GM12878 (cell line): ENCODE results near the gene NDN. TPM values are rescaled to one million over a fixed set of nuclear protein-coding genes. Genes with fewer than 3 reads are reported as not detected.

Experiments
- ATAC-seq: fragments of 200-7000 bp; cut with Tn5 transposase; 3 replicates; pipeline ENCODE4 v1.9.1; 2020; ENCODE audit warnings: mild to moderate bottlenecking, moderate library complexity
- BruUV-seq: library from RNA; stranded (reverse); fragments of 400-500 nt; replicated peaks from 2 replicates; lab custom pipeline; 2021; lab: Mats Ljungman, UMichigan
- CTCF ChIA-PET: fragments of 300-600 bp; sonication (Branson Sonifier 250); formaldehyde crosslinking; extraction: SDS; loops from one replicate; lab custom pipeline; 2021; ENCODE audit warnings: inconsistent platforms; lab: Yijun Ruan, JAX
- POLR2A ChIA-PET: fragments of 350-600 bp; formaldehyde crosslinking; extraction: SDS; loops from one replicate; lab custom pipeline; 2021; ENCODE audit warnings: inconsistent platforms; lab: Charles Lee
- RAD21 ChIA-PET: fragments of 300-600 bp; sonication (Branson Sonifier 250); formaldehyde crosslinking; loops from one replicate; lab custom pipeline; 2023; ENCODE audit warnings: antibody characterized with exemption; ENCODE audit not compliant: unreplicated experiment; lab: Charles Lee
- SMC1A ChIA-PET: fragments of 300-600 bp; sonication (Branson Sonifier 250); formaldehyde crosslinking; loops from one replicate; lab custom pipeline; 2023; ENCODE audit not compliant: unreplicated experiment, uncharacterized antibody; lab: Charles Lee
- DNase-seq: peaks from one replicate; pipeline ENCODE4 v3.0.0-alpha.2; 2011; ENCODE audit warnings: low read depth, low spot score
- FAIRE-seq: peaks from 3 replicates; lab custom pipeline; 2011; peaks lifted over from hg19 to GRCh38; lab: Jason Lieb, UNC
- H2AFZ ChIP-seq: 2 replicates; pipeline ENCODE4 v1.6.0; 2011; ENCODE audit warnings: low read depth, low read length, control low read depth; ENCODE audit not compliant: control insufficient read depth
- H3K27ac ChIP-seq: 2 replicates; pipeline ENCODE4 v1.5.1; 2011; ENCODE audit warnings: control low read depth; ENCODE audit not compliant: control insufficient read depth, insufficient read depth
- H3K27me3 ChIP-seq, 2 experiments: replicated peaks in 1 of 2; 2 replicates each; pipeline versions ENCODE4 v1.6.0 to v1.6.1; 2011; ENCODE audit warnings: low read length in 1 of 2; ENCODE audit not compliant: control insufficient read depth in 2 of 2, insufficient read depth in 2 of 2
- H3K36me3 ChIP-seq, 2 experiments: 2 replicates each; pipeline ENCODE4 v1.5.1; 2011; ENCODE audit warnings: low read length in 1 of 2; ENCODE audit not compliant: control insufficient read depth in 2 of 2, insufficient read depth in 2 of 2
- H3K4me1 ChIP-seq: 2 replicates; pipeline ENCODE4 v1.6.1; 2011; ENCODE audit warnings: mild to moderate bottlenecking, low read length, moderate library complexity, mixed read lengths; ENCODE audit not compliant: control insufficient read depth, insufficient read depth
- H3K4me2 ChIP-seq: 2 replicates; pipeline ENCODE4 v1.6.0; 2011; ENCODE audit warnings: control low read depth; ENCODE audit not compliant: control insufficient read depth, insufficient read depth
- H3K4me3 ChIP-seq: fragments of 200-600 bp; sonication (generic); 2 replicates; pipeline ENCODE4 v1.5.1; 2016
- H3K79me2 ChIP-seq: 2 replicates; pipeline ENCODE4 v1.6.0; 2011; ENCODE audit warnings: low read length; ENCODE audit not compliant: control insufficient read depth, insufficient read depth
- H3K9ac ChIP-seq: 2 replicates; pipeline ENCODE4 v1.8.0; 2011; ENCODE audit warnings: low read length, control low read depth, mixed read lengths; ENCODE audit not compliant: control insufficient read depth, insufficient read depth
- H3K9me3 ChIP-seq: replicated peaks from 3 replicates; pipeline ENCODE4 v1.5.1; 2011; ENCODE audit warnings: mild to moderate bottlenecking, low read length; ENCODE audit not compliant: control insufficient read depth, insufficient read depth
- H4K20me1 ChIP-seq: 2 replicates; pipeline ENCODE4 v1.6.0; 2011; ENCODE audit not compliant: control insufficient read depth, insufficient read depth
- BRCA1 ChIP-seq: IDR thresholded peaks from 2 replicates; pipeline ENCODE4 v1.6.1; 2011; ENCODE audit warnings: low read depth, low read length, improper control_type of control experiment
- CBX5 ChIP-seq: sonication (generic); IDR thresholded peaks from 2 replicates; pipeline ENCODE4 v1.6.1; 2016; ENCODE audit warnings: low read depth, moderate library complexity, mild to moderate bottlenecking, inconsistent platforms
- CHD2 ChIP-seq: IDR thresholded peaks from 2 replicates; pipeline ENCODE4 v1.6.1; 2011; ENCODE audit warnings: low read depth, low read length, improper control_type of control experiment, borderline replicate concordance
- CREB1 ChIP-seq: IDR thresholded peaks from 2 replicates; pipeline ENCODE4 v1.6.1; 2012; ENCODE audit warnings: low read depth, mild to moderate bottlenecking, inconsistent platforms
- EED ChIP-seq: sonication (generic); IDR thresholded peaks from 2 replicates; pipeline ENCODE4 v1.6.1; 2016; ENCODE audit warnings: antibody characterized with exemption, low read depth
- FOXK2 ChIP-seq: fragments of 450-650 bp; IDR thresholded peaks from 2 replicates; pipeline ENCODE4 v1.6.1; 2017; ENCODE audit warnings: mild to moderate bottlenecking, moderate library complexity
- JUND ChIP-seq: IDR thresholded peaks from 2 replicates; pipeline ENCODE4 v1.6.1; 2012; ENCODE audit warnings: low read depth, mild to moderate bottlenecking, low read length, improper control_type of control experiment, moderate library complexity
- LARP7 ChIP-seq: fragments of 450-650 bp; IDR thresholded peaks from 2 replicates; pipeline ENCODE4 v1.6.1; 2017; ENCODE audit warnings: mild to moderate bottlenecking
- NBN ChIP-seq: fragments of 450-650 bp; IDR thresholded peaks from 2 replicates; pipeline ENCODE4 v1.6.1; 2016
- PML ChIP-seq: IDR thresholded peaks from 2 replicates; pipeline ENCODE4 v1.6.1; 2012; ENCODE audit warnings: low read length, inconsistent platforms
- RFX5 ChIP-seq: IDR thresholded peaks from 2 replicates; pipeline ENCODE4 v1.6.1; 2011; ENCODE audit warnings: low read depth, low read length, improper control_type of control experiment
- SP1 ChIP-seq: IDR thresholded peaks from one replicate; pipeline ENCODE4 v1.6.1; 2011; ENCODE audit warnings: low read depth, low read length
- SREBF1 ChIP-seq: IDR thresholded peaks from 2 replicates; pipeline ENCODE4 v1.6.1; 2012; ENCODE audit warnings: mild to moderate bottlenecking, low read length
- STAT1 ChIP-seq: fragments of 450-650 bp; conservative IDR thresholded peaks from 2 replicates; pipeline ENCODE4 v1.6.1; 2014; ENCODE audit warnings: antibody characterized with exemption, mild to moderate bottlenecking
- STAT3 ChIP-seq: IDR thresholded peaks from 2 replicates; pipeline ENCODE4 v1.6.1; 2011; ENCODE audit warnings: low read depth, low read length, improper control_type of control experiment
- SUPT20H ChIP-seq: IDR thresholded peaks from 2 replicates; pipeline ENCODE4 v1.6.1; 2011; ENCODE audit warnings: low read depth, mild to moderate bottlenecking, low read length, moderate library complexity, borderline replicate concordance; ENCODE audit not compliant: control insufficient read depth
- ZBED1 ChIP-seq: IDR thresholded peaks from 2 replicates; pipeline ENCODE4 v1.6.1; 2016; ENCODE audit warnings: borderline replicate concordance
- ZZZ3 ChIP-seq: IDR thresholded peaks from 2 replicates; pipeline ENCODE4 v1.6.1; 2011; ENCODE audit warnings: low read depth; ENCODE audit not compliant: control insufficient read depth, insufficient read length
- WGBS: methylation state at CpG from one replicate; pipeline ENCODE4 v1.1.6; 2016; ENCODE audit warnings: low lambda C conversion rate; ENCODE audit not compliant: insufficient replicate concordance, insufficient coverage; ENCODE audit errors: missing lambda C conversion rate; 5-methylcytosine and 5-hydroxymethylcytosine counted together
- in situ Hi-C: fragments of 300-500 bp; cut with MboI; formaldehyde crosslinking; loops from 9 replicates; pipeline ENCODE4 v1.14.3; 2018; ENCODE audit warnings: mixed read lengths
- intact Hi-C: fragments of 100-400 bp; cut with micrococcal nuclease; formaldehyde crosslinking; loops from one replicate; pipeline ENCODE4 v1.14.2; 2022; ENCODE audit not compliant: unreplicated experiment
- polyA plus RNA-seq, 11 experiments: library from polyadenylated mRNA; depleted of rRNA in 4 of 11; unstranded in 6 of 11; stranded (reverse) in 5 of 11; fragments of >200 nt; fragmentation: Nextera tagmentation in 4 of 11; fragmentation: Illumina TruSeq in 1 of 11; extraction: Ambion mirVana in 4 of 11; extraction: Trizol in 1 of 11; gene quantifications; 1 replicate in 1 of 11; 2 replicates in 10 of 11; pipeline versions ENCODE4 v1.2.1 to v1.2.3, GENCODE V29; 2011 to 2016; ENCODE audit warnings: inconsistent platforms in 2 of 11, missing spikeins in 2 of 11, low read depth in 1 of 11
- total RNA-seq, 4 experiments: library from RNA; depleted of rRNA in 3 of 4; stranded (reverse); fragments of >200 nt in 3 of 4; fragmentation: Illumina TruSeq in 1 of 4; extraction: Trizol in 1 of 4; gene quantifications; 2 replicates each; pipeline versions ENCODE4 v1.2.1 to v1.2.3, GENCODE V29; 2013 to 2021
- TF ChIP-seq, protein P1 (sequence below): fragments of 450-650 bp; IDR thresholded peaks from 2 replicates; pipeline ENCODE4 v1.6.1; 2017; ENCODE audit warnings: mild to moderate bottlenecking, moderate library complexity

NDN gene
- total and polyA plus RNA-seq, 10 of the 15 experiments (the other 5 are each of a cell fraction or from before 2014, with no cell fraction given) = 0.10 to 0.13 TPM; not detected in 8

DNA sequence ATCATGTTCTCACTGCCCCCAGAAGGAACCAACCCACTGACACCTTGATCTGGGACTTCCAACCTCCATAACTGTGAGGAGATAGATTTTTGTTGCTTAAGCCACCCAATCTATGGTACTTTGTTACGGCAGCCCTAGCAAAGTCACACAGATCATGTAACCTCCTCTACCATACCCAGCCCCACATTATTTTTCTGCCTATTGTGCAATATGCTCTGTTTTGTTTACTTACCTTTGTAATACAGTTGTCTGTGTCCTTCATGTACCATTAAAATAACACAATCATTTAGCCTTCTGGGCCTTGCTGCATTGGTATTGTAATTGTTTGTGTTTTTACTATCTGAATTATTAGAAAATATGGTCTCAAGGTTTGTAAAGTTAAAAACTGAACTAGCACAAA, 16.1 kb downstream of the NDN start:
- Histone ChIP-seq H3K36me3 (no peaks in the 10 kb centered on the region), H3K4me1 (no peaks in the 10 kb centered on the region), H4K20me1 (no peaks in the 10 kb centered on the region), H3K4me3 (no peak overlapping the region), H2AFZ (no peak overlapping the region), H3K9me3 (no peaks in the 10 kb centered on the region), H3K27ac (no peak overlapping the region), H3K4me2 (no peak overlapping the region), H3K9ac (no peak overlapping the region), H3K27me3 (no peaks in the 10 kb centered on the region), H3K79me2 (no peaks in the 10 kb centered on the region)
- WGBS = 38% methylated on average over 1 of the region's 1 CpG
- intact Hi-C loops (no loop called here), in situ Hi-C loops (no loop called here)
- no peak for TF ChIP-seq EED
- TF ChIP-seq CHD2 = no peak
- no peak for TF ChIP-seq FOXK2
- no peak for TF ChIP-seq LARP7
- TF ChIP-seq, protein P1, sequence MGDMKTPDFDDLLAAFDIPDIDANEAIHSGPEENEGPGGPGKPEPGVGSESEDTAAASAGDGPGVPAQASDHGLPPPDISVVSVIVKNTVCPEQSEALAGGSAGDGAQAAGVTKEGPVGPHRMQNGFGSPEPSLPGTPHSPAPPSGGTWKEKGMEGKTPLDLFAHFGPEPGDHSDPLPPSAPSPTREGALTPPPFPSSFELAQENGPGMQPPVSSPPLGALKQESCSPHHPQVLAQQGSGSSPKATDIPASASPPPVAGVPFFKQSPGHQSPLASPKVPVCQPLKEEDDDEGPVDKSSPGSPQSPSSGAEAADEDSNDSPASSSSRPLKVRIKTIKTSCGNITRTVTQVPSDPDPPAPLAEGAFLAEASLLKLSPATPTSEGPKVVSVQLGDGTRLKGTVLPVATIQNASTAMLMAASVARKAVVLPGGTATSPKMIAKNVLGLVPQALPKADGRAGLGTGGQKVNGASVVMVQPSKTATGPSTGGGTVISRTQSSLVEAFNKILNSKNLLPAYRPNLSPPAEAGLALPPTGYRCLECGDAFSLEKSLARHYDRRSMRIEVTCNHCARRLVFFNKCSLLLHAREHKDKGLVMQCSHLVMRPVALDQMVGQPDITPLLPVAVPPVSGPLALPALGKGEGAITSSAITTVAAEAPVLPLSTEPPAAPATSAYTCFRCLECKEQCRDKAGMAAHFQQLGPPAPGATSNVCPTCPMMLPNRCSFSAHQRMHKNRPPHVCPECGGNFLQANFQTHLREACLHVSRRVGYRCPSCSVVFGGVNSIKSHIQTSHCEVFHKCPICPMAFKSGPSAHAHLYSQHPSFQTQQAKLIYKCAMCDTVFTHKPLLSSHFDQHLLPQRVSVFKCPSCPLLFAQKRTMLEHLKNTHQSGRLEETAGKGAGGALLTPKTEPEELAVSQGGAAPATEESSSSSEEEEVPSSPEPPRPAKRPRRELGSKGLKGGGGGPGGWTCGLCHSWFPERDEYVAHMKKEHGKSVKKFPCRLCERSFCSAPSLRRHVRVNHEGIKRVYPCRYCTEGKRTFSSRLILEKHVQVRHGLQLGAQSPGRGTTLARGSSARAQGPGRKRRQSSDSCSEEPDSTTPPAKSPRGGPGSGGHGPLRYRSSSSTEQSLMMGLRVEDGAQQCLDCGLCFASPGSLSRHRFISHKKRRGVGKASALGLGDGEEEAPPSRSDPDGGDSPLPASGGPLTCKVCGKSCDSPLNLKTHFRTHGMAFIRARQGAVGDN = no peak
- TF ChIP-seq SP1 = no peak
- TF ChIP-seq RFX5 = no peak
- TF ChIP-seq SREBF1 = no peak
- no peak for TF ChIP-seq STAT1
- TF ChIP-seq ZBED1 = no peak
- TF ChIP-seq STAT3 = no peak
- TF ChIP-seq CREB1 = no peak
- TF ChIP-seq CBX5 = no peak
- no peak for TF ChIP-seq ZZZ3
- TF ChIP-seq JUND = no peak
- TF ChIP-seq SUPT20H = no peak
- TF ChIP-seq PML = no peak
- TF ChIP-seq NBN = no peak
- no peak for TF ChIP-seq BRCA1
- DNase-seq = no peak
- ChIA-PET RAD21 (no interaction called here), CTCF (no interaction called here), SMC1A (no interaction called here), POLR2A (no interaction called here)
- no peak for FAIRE-seq
- BruUV-seq = no TSS peak
- ATAC-seq = no peak
